Dedifferentiated amniotic fluid mesenchymal stem cell (primary cell): ENCODE data around the gene GBA3.

ENCODE experiments used
- DNase-seq: peaks from one replicate; pipeline ENCODE4 v3.0.0-alpha.2; 2016; ENCODE audit errors: extremely low spot score

The GBA3 gene

GRCh38 chr4:22695029-22695428, 2.3 kb downstream of the GBA3 start:
- no peak for DNase-seq

GRCh38 chr4:22695917-22696316, 3.2 kb downstream of the GBA3 start:
- no peak for DNase-seq

- DNase-seq: no peak
Measured at GRCh38 chr4:22703912-22704311, 11.2 kb downstream of the GBA3 start.

- no peak for DNase-seq
Measured at GRCh38 chr4:22707390-22707789, 14.7 kb downstream of the GBA3 start.

- no peak for DNase-seq
Measured at GRCh38 chr4:22708961-22709360, 16.2 kb downstream of the GBA3 start.

GRCh38 chr4:22712105-22712504, 19.4 kb downstream of the GBA3 start:
- DNase-seq: no peak

GRCh38 chr4:22712529-22712928, 19.8 kb downstream of the GBA3 start:
- no peak for DNase-seq

GRCh38 chr4:22713841-22714240, 21.1 kb downstream of the GBA3 start:
- no peak for DNase-seq

GRCh38 chr4:22719218-22719617, 26.5 kb downstream of the GBA3 start:
- no peak for DNase-seq

- no peak for DNase-seq
Measured at GRCh38 chr4:22720091-22720490, 27.4 kb downstream of the GBA3 start.

GRCh38 chr4:22721204-22721603, 28.5 kb downstream of the GBA3 start:
- DNase-seq: no peak

GRCh38 chr4:22730021-22730420, 37.3 kb downstream of the GBA3 start:
- no peak for DNase-seq

- no peak for DNase-seq
Measured at GRCh38 chr4:22733816-22734215, 41.1 kb downstream of the GBA3 start.

GRCh38 chr4:22736912-22737311, 44.2 kb downstream of the GBA3 start:
- no peak for DNase-seq

- no peak for DNase-seq
Measured at GRCh38 chr4:22739968-22740367, 47.2 kb downstream of the GBA3 start.

- DNase-seq: no peak
Measured at GRCh38 chr4:22741744-22742143, 49.0 kb downstream of the GBA3 start.

- DNase-seq: no peak
Measured at GRCh38 chr4:22743290-22743689, 50.6 kb downstream of the GBA3 start.

GRCh38 chr4:22744478-22745062, 51.8 kb downstream of the GBA3 start:
- DNase-seq: no peak

- DNase-seq: no peak
Measured at GRCh38 chr4:22745234-22745633, 52.5 kb downstream of the GBA3 start.

- no peak for DNase-seq
Measured at GRCh38 chr4:22754116-22754515, 61.4 kb downstream of the GBA3 start.

GRCh38 chr4:22762548-22762947, 69.8 kb downstream of the GBA3 start:
- DNase-seq: no peak

GRCh38 chr4:22764183-22764582, 71.4 kb downstream of the GBA3 start:
- DNase-seq: no peak

- DNase-seq: no peak
Measured at GRCh38 chr4:22766068-22766467, 73.3 kb downstream of the GBA3 start.

GRCh38 chr4:22778547-22779163, 85.9 kb downstream of the GBA3 start:
- no peak for DNase-seq
